Central memory CD8-positive, alpha-beta T cell (primary cell): Measurements from ENCODE around the gene SLC8A2.
"Not testable (repeated sequence)": the region's sequence is repeated elsewhere in the genome, so short reads cannot be mapped to it uniquely, and the experiment has no call there.

Experiments used
- ATAC-seq: fragments of 150-1000 bp; cut with Tn5 transposase; replicated peaks from 2 replicates; pipeline ENCODE4 v1.10.0; 2022; ENCODE audit warnings: mild to moderate bottlenecking, moderate FRiP score, moderate number of reproducible peaks; ENCODE audit not compliant: poor library complexity, severe bottlenecking; ENCODE audit errors: extremely low read depth
- DNase-seq, 2 donors: peaks; one replicate each; pipeline ENCODE4 v3.0.0; 2021; ENCODE audit warnings: low spot score in 2 of 2
- H3K27ac Mint-ChIP-seq: one replicate; pipeline ENCODE4 v1.8.0; 2022; ENCODE audit warnings: low read depth, mild to moderate bottlenecking, moderate library complexity, mixed read lengths
- H3K27me3 Mint-ChIP-seq: one replicate; pipeline ENCODE4 v1.8.0; 2022; ENCODE audit warnings: mixed read lengths
- H3K36me3 Mint-ChIP-seq: one replicate; pipeline ENCODE4 v1.8.0; 2022; ENCODE audit warnings: mild to moderate bottlenecking, moderate library complexity, mixed read lengths; ENCODE audit not compliant: insufficient read depth
- H3K4me1 Mint-ChIP-seq: one replicate; pipeline ENCODE4 v1.8.0; 2022; ENCODE audit warnings: mixed read lengths
- H3K4me3 Mint-ChIP-seq: one replicate; pipeline ENCODE4 v1.8.0; 2022; ENCODE audit warnings: mild to moderate bottlenecking, moderate library complexity, mixed read lengths
- H3K9me3 Mint-ChIP-seq: one replicate; pipeline ENCODE4 v1.8.0; 2022; ENCODE audit warnings: mixed read lengths

SLC8A2 gene

DNA sequence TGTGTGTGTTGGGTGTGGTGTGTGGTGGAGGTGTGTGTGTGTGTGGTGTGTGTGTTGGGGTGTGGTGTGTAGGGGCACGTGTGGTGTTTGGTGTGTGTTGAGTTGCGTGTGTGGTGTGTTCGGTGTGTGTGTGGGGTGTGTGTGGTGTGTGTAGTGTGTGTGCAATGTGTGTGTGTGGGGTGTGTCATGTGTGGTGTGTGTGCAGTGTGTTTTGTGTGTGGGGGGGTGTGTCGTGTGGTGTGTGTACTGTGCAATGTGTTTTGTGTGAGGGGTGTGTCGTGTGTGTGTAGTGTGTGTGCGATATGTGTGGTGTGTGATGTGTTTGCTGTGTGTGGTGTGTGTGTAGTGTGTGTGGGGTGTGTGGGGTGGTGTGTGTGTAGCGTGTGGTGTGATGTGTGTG, 18.3 kb upstream of the SLC8A2 start:
- ATAC-seq (no peak), DNase-seq (no peak)
- peak overlapping the region; percentile 11 for H3K27ac Mint-ChIP-seq
- peaks cover 38% of the 10 kb centered on the region for H3K36me3 Mint-ChIP-seq
- H3K27me3 Mint-ChIP-seq = no peaks in the 10 kb centered on the region
- H3K4me1 Mint-ChIP-seq = peaks cover 5% of the 10 kb centered on the region
- no peak overlapping the region for H3K4me3 Mint-ChIP-seq
- H3K9me3 Mint-ChIP-seq = no peaks in the 10 kb centered on the region

DNA sequence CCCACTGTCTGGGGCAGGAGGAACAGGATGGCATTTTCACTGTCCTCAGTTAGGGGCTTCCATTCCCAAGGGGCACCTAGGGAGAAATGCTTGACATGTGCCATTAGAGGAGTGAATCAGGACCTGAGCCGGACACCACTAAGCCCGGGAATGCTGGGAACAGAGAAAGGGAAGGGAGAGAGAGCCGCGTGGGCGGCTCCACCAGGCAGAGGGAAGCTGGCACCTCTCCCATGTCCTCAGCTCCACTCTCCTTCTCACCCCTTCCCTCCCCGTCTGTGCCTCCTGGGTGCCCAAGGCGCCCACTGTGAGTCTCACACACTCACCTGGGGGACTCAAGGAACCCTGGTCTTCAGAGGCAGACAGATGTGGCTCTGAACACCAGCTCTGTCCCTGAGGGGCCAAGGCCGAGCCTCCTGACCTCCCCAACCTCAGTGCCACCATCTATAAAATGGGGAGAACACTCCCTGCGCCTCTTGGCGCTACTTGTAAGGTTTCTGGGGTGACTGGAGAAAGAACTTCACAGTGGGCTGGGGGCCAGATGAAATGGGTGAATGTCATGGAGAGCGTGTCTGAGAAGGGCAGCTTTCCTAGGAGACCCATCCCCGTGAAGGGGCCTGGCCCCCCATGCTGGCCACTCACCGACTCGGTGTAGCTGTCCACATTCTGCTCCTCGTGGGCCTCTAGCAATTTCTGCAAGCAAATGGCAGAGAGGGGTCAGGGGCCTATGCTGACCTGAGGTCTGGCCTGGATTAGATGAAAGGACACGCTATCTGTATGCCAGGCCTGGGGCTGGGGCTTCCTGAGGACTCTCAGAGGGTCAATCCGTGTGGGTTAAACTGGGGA, 17.6 kb upstream of the SLC8A2 start:
- no peaks in the 10 kb centered on the region for H3K27me3 Mint-ChIP-seq
- ATAC-seq = no peak
- no peak overlapping the region for H3K4me3 Mint-ChIP-seq
- H3K4me1 Mint-ChIP-seq = peaks cover 8% of the 10 kb centered on the region
- DNase-seq = no peak
- no peaks in the 10 kb centered on the region for H3K9me3 Mint-ChIP-seq
- no peak overlapping the region for H3K27ac Mint-ChIP-seq
- H3K36me3 Mint-ChIP-seq = peaks cover 38% of the 10 kb centered on the region

DNA sequence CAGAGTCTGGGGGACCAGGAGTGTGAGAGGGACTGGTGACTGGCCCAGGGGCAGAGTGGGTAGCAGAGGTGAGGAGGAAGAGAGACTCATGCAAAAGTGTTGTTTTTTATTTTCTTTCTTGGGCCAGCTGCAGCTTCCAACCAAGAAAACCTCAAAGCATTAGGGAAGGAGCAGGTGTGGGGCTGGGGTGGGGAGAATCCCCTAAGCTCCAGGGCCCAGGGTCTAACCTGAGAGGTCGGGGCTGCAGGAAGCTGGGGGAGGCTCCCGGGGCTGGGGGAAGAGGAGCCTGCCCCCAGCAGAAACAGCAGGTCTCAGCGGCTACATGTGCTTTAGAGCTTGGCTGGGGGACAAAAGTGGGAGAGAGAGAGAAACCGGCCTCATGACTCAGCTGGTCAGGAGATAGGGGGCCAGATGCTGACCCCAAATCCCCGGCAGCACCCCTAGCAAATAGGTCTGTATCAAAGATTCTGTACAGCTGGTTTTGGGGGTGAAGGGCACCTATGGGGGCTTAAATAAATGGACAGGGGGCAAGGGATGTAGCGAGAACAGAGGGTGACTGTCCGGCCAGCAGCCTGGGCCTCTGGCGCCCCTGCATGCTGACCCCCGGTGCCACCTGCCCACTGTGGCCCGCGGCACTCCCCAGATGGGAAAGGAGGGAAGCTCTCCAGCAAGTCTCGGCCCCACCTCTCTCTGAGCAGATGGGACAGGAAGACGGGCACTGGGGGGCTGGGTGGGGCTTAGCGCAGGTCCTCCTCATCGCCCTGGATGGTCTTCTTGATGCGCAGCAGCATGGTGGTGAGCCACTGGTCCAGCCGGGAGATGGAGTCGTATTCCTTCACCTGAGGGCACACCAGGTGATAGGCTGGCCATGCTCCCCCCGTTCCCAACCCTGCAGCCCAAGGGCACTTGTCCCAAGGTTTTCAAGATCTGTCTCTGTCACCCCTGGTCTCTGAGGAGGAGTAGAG, 16.1 kb upstream of the SLC8A2 start:
- no peak for ATAC-seq
- Mint-ChIP-seq H3K9me3 (no peaks in the 10 kb centered on the region), H3K27ac (peak overlapping the region; percentile 83), H3K4me3 (no peak overlapping the region), H3K27me3 (no peaks in the 10 kb centered on the region), H3K4me1 (peaks cover 14% of the 10 kb centered on the region), H3K36me3 (peaks cover 47% of the 10 kb centered on the region)
- DNase-seq = no peak

DNA sequence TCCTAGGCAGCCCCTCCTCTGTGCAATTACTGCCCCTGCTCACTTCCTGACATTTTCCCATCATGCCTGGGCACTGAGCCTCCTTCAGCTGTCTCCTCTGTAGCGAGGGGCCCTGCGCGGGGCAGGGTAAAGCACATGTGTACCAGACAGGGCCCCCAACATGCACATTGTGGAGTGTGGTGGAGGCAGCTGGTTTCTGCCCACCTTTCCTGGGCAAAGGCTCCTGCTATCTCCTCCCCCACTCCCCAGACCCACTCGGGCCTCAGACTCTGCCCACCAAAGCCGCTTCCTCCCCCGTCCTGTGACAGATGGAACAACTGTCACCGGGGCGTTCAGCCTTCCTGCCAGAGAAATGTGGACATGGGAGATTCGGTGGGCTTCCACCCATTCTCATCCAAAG, 15.2 kb upstream of the SLC8A2 start:
- peaks cover 14% of the 10 kb centered on the region for H3K4me1 Mint-ChIP-seq
- H3K9me3 Mint-ChIP-seq = no peaks in the 10 kb centered on the region
- ATAC-seq = no peak
- peaks cover 46% of the 10 kb centered on the region for H3K36me3 Mint-ChIP-seq
- DNase-seq = no peak
- H3K4me3 Mint-ChIP-seq = peak overlapping the region; percentile 55
- H3K27ac Mint-ChIP-seq = peak overlapping the region; percentile 83
- no peaks in the 10 kb centered on the region for H3K27me3 Mint-ChIP-seq

DNA sequence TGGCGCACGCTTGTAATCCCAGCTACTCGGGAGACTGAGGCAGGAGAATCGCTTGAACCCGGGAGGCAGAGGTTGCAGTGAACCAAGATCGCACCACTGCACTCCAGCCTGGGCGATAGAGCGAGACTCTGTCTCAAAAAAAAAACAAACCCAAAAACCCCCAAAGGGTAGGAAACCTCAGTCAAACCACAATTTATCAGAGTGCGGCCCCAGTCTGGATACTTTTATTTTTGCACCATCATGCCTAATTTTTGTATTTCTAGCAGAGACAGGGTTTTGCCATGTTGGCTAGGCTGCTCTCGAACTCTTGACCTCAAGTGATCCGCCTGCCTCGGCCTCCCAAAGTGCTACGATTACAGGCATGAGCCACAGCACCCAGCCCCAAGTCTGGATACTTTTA, 14.5 kb upstream of the SLC8A2 start:
- ATAC-seq, H3K4me3 Mint-ChIP-seq, H3K27ac Mint-ChIP-seq, H3K9me3 Mint-ChIP-seq, DNase-seq, H3K27me3 Mint-ChIP-seq: not testable (repeated sequence)
- H3K4me1 Mint-ChIP-seq = peaks cover 14% of the 10 kb centered on the region
- peaks cover 45% of the 10 kb centered on the region for H3K36me3 Mint-ChIP-seq

DNA sequence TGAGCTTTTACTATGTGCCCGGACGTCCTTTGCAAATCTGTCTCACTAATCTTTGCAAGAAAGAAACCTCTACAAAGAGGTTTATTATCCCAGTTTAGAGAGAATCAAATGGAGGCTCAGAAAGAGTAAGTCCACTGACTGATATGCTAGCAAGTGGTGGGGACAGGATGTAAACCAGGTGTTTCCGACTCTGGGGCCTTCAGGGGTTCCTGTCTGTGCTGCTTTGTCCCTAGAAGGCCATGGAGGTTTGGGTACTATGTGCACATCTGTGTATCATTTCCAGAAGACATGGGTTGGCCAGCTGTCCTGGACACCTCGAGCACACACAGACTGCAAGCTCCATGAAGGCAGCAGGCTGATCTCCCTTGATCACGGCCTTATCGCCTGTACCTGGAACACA, 13.5 kb upstream of the SLC8A2 start:
- peak overlapping the region; percentile 93 for H3K4me3 Mint-ChIP-seq
- no peak overlapping the region for H3K27ac Mint-ChIP-seq
- ATAC-seq = no peak

DNA sequence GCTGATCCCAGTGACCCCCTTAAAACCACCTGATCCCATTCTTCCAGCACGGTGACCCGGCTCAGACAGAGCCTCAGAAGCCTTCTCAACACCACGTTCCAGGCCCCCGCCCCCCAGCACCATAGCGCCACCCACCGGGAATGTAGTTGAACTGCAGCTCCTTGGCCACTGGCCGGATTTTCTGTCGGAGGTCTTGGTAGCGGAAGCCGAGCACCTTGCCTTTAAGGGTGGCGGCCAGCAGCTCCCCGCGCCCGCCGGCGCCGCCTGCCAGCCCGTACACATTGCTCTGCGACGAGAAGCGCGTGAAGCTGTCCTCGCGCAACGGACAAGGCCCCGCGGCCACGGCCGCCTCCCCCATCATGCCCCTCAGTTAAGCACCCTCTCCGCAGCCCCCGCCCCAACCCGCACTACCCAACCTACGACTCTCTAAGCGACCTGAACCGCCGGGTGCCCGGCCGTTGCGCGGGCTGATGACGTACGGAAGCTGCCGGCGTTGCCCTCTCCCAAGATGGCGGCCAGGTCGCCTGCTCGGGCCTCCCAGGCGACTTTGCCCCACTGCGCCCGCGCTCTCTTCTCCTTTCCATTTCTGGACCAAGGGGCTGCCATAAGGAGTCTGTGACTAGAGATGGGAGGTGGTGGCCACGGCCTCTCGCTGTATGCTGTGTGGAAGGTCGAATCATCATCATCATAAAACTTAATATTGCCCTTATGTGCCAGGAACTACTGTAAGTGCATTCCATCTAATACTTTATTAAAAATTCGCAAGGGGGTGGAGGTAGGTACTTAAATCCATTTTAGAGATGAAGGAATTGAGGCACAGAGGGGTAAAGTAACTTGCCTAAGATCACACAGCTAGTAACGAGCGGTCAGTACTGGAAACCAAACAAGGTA, 12.4 kb upstream of the SLC8A2 start, which contains the start of gene KPTN:
KPTN (minus strand) TSS at position 420 of the 891 bp plus-strand sequence; CDS start at position 361, 59 bp downstream.
- no peaks in the 10 kb centered on the region for H3K27me3 Mint-ChIP-seq
- DNase-seq = peak; percentile 84 to 85

More for the DNA sequence above, 13.5 kb upstream of the SLC8A2 start:
- H3K36me3 Mint-ChIP-seq = peaks cover 39% of the 10 kb centered on the region
- no peak for DNase-seq
- H3K27me3 Mint-ChIP-seq = no peaks in the 10 kb centered on the region
- no peaks in the 10 kb centered on the region for H3K9me3 Mint-ChIP-seq
- H3K4me1 Mint-ChIP-seq = peaks cover 14% of the 10 kb centered on the region

DNA sequence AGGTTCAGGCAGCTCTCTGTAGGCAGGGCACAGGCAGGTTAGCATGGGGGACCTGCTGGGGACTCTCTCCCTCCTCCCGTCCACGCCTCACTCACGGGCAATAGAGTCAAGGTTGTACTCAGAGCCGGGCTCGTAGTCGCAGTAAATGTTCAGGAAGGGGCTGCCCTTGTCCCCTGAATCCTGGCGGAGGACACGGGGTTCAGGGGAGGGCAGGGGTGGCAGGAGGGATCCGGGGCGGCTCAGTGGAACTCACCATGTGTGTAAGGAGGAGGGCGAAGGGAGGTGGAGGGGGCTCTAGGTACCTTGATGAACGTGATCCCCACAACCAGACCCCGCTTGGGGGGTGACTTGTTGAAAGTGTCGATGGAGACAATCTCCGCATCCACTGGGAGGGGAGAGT, 11.5 kb upstream of the SLC8A2 start:
- Mint-ChIP-seq H3K27ac (no peak overlapping the region), H3K9me3 (no peaks in the 10 kb centered on the region), H3K36me3 (peaks cover 29% of the 10 kb centered on the region), H3K4me1 (peaks cover 14% of the 10 kb centered on the region), H3K4me3 (peak overlapping the region; percentile 93), H3K27me3 (no peaks in the 10 kb centered on the region)
- no peak for ATAC-seq
- DNase-seq = no peak

More for the DNA sequence above, 12.4 kb upstream of the SLC8A2 start, which contains the start of gene KPTN:
- Mint-ChIP-seq H3K36me3 (peaks cover 35% of the 10 kb centered on the region), H3K4me3 (peak within 1 kb of the TSS; percentile 93), H3K27ac (peak within 1 kb of the TSS; percentile 94), H3K9me3 (no peaks in the 10 kb centered on the region), H3K4me1 (peaks cover 14% of the 10 kb centered on the region)
- peak; percentile 85 for ATAC-seq

DNA sequence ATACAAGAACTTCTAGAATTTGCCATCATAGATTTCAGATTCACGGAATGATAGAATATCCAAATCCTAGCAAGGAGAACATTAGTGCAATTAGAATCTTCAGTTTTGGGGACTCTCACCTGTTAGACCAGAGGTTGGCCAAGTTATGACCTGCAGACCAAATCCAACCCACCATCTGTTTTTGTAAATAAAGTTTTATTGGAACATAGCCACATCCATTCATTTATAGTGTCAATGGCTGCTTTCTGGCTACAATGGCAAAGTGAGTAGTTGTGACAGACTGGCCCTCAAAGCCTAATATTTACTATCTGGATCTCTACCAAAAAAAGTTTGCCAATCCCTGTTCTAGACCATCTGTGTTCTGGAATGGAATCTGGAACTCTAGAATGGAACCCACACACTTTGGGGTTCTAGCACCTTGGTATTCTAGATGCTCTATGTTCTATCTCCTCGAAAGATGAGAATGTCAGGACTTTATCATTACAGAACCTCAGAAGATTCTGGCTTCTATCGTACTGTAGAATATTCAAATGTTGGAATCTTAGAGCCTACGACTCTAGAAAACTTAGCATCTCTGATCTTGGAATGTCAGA, 9.9 kb upstream of the SLC8A2 start:
- Mint-ChIP-seq H3K36me3 (peaks cover 25% of the 10 kb centered on the region), H3K27me3 (no peaks in the 10 kb centered on the region), H3K4me3 (no peak overlapping the region), H3K9me3 (no peaks in the 10 kb centered on the region), H3K4me1 (peaks cover 14% of the 10 kb centered on the region), H3K27ac (no peak overlapping the region)
- ATAC-seq (no peak), DNase-seq (no peak)

DNA sequence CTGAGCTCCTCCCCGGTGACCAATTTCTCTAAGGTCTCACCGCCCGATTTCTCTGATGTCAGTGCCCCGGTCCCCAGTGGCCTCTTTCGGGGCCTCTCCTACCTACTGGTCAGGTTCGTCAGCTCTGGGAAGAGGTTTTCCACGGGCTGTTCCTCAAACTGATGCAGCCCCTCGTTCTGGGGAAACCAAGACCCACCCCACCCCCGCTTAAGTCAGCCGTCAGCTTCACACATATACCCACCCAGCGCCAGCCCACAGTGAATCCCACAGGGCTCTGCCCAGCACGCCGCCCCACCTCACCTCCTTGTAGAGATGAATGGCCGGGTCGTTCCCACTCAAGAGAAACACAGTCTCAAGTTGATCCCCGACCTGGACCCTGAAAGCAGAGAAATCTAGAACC, 9.0 kb upstream of the SLC8A2 start:
- ATAC-seq (no peak), DNase-seq (no peak)
- peaks cover 14% of the 10 kb centered on the region for H3K4me1 Mint-ChIP-seq
- H3K36me3 Mint-ChIP-seq = peaks cover 24% of the 10 kb centered on the region
- no peaks in the 10 kb centered on the region for H3K9me3 Mint-ChIP-seq
- H3K27me3 Mint-ChIP-seq = no peaks in the 10 kb centered on the region
- H3K27ac Mint-ChIP-seq = no peak overlapping the region
- no peak overlapping the region for H3K4me3 Mint-ChIP-seq

DNA sequence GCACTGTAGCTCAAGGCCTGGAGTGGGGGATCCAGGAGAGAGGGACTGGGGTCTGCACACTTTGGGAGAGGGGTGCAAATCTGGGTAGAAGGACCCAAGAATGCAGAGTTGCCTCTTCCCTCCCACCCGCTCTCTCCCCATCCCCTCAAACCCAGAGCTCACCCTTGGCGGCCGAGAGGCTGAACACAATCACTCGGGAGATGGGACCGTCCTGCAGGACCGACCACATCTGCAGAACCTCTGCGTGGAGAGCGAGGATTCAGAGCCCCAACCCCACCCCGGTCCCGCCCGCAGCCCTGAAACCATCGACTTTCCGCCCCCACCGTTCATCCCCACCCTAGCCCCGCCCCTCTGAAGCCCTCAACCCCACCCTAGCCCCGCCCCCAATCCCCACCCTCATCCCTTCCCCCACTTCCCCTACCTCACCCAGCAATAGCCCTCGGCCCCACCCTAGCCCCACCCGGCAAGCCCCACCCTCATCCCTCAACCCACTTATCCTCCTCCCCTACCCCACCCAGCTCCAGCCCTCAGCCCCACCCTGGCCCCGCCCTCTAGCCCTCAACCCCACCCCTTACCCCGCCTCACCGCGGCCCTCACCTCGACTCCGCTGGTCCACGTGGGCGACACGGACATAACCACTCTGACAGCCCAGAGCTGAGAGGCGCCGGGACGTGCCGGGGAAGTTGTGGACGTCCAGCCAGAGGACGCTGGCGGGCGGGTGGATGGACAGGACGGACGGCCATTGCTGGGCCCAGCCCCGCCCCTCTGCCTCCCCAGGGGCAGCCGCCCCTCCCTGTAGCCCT, 8.2 kb upstream of the SLC8A2 start:
- no peak for ATAC-seq
- Mint-ChIP-seq H3K4me1 (peaks cover 7% of the 10 kb centered on the region), H3K4me3 (no peak overlapping the region), H3K9me3 (no peaks in the 10 kb centered on the region), H3K36me3 (peaks cover 21% of the 10 kb centered on the region), H3K27me3 (no peaks in the 10 kb centered on the region), H3K27ac (no peak overlapping the region)
- DNase-seq = no peak
